Measurements from ENCODE around the gene C16orf89. TPM values are rescaled to one million over a fixed set of nuclear protein-coding genes. Genes with fewer than 3 reads are reported as not detected.

Gene C16orf89
- total RNA-seq, 3 donors from 2014 or later (not counting 1 experiment from before 2014, with no cell fraction given) = not detected

DNA sequence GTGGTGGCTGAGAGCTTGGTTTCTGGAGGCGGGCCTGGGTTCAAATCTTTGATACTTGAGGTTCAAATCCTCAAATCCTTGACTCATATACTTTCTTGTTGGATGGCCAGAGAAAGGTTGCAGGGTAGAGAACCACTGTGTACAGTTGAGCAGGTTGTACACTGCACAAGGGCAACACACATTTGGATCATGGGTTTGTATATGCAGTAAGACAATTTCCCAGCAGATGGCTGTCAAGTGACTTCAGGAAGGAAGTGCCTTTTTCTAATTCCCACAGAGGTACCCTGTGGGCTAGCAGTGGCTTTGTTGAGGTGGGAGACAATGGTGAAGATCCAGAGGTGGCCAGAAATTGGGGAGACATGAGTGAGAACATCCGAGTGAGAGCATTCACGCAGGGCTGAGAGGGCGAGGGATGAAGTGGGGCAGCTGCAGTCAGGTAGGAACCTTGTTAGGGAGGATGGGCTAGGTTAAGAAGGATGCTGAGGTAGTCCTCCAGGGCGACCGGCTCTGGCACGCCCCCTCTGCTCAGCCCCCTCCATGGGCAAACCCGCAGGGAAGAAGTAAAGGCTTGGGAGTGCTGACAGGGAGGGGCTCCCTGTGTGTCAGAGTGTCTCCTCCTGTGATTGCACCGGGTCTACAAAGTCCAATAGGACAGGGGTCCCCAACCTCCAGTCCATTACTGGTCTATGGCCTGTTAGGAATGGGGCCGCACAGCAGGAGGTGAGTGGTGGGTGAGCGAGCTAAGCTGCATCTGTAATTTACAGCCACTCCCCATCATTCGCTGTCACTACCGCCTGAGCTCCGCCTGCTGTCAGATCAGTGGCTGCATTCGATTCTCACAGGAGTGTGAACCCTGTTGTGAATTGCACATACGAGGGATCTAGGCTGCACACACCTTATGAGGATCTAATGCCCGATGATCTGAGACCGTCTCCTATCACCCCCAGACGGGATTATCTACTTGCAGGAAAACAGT lies 2.7 kb downstream of the C16orf89 start:
- Histone ChIP-seq H3K9me3 (ENCODE audit: control insufficient read depth, insufficient read depth, low read length) (no peaks in the 10 kb centered on the region), H3K27ac (ENCODE audit: low read length) (no peak overlapping the region), H3K4me3 (ENCODE audit: low read length) (no peak overlapping the region), H3K27me3 (ENCODE audit: control insufficient read depth, insufficient read depth, low read length) (no peaks in the 10 kb centered on the region), H3K4me1 (ENCODE audit: control insufficient read depth, insufficient read depth, low read length) (no peaks in the 10 kb centered on the region), H3K36me3 (ENCODE audit: control insufficient read depth, insufficient read depth, low read length) (no peaks in the 10 kb centered on the region)
- H3K36me3 Mint-ChIP-seq = no peaks in the 10 kb centered on the region
- ATAC-seq (no peak), DNase-seq (no peak)
- TF ChIP-seq, protein P1, sequence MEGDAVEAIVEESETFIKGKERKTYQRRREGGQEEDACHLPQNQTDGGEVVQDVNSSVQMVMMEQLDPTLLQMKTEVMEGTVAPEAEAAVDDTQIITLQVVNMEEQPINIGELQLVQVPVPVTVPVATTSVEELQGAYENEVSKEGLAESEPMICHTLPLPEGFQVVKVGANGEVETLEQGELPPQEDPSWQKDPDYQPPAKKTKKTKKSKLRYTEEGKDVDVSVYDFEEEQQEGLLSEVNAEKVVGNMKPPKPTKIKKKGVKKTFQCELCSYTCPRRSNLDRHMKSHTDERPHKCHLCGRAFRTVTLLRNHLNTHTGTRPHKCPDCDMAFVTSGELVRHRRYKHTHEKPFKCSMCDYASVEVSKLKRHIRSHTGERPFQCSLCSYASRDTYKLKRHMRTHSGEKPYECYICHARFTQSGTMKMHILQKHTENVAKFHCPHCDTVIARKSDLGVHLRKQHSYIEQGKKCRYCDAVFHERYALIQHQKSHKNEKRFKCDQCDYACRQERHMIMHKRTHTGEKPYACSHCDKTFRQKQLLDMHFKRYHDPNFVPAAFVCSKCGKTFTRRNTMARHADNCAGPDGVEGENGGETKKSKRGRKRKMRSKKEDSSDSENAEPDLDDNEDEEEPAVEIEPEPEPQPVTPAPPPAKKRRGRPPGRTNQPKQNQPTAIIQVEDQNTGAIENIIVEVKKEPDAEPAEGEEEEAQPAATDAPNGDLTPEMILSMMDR (IDR thresholded peaks at IDR 0.05) = no peak
- no peaks in the 10 kb centered on the region for H3K9me3 Mint-ChIP-seq
- H3K27me3 Mint-ChIP-seq (ENCODE audit: low read depth in 2 of 2) = peaks cover 0 to 7% of the 10 kb centered on the region in 2 donors
- WGBS (ENCODE audit: insufficient coverage) = 78% methylated on average over 19 of the region's 19 CpGs
- intact Hi-C loops (cut with micrococcal nuclease) = no loop called here
- H3K4me1 Mint-ChIP-seq = no peaks in the 10 kb centered on the region
- no peak overlapping the region for H3K27ac Mint-ChIP-seq
- no peak overlapping the region for H3K4me3 Mint-ChIP-seq

DNA sequence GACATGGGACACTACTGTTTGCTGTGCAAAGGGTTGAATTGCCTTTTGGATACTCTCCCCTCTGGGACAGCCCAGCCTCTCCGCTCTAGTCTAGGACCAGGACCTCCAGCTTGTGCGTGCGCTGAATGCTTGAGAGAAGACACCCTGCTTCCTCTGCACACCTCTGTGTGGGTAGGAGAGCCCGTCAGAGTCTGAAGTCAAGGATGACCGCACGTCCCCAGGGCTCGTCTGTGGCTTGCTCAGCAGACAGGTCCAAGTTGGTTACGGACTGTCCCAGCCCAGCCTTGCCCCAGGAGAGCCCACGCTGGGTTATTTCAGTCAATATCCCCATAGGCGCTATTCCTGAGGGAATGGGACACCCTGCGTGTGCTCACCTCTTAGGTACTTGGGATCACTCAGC lies 3.7 kb downstream of the C16orf89 start:
- Mint-ChIP-seq H3K27me3 (ENCODE audit: low read depth in 2 of 2) (peaks cover 0 to 7% of the 10 kb centered on the region in 2 donors), H3K9me3 (no peaks in the 10 kb centered on the region), H3K36me3 (no peaks in the 10 kb centered on the region), H3K27ac (no peak overlapping the region), H3K4me1 (no peaks in the 10 kb centered on the region), H3K4me3 (no peak overlapping the region)
- 86% methylated on average over 11 of the region's 11 CpGs for WGBS (ENCODE audit: insufficient coverage)
- intact Hi-C loops (cut with micrococcal nuclease) = no loop called here
- Histone ChIP-seq H3K4me1 (ENCODE audit: control insufficient read depth, insufficient read depth, low read length) (no peaks in the 10 kb centered on the region), H3K27me3 (ENCODE audit: control insufficient read depth, insufficient read depth, low read length) (no peaks in the 10 kb centered on the region), H3K27ac (ENCODE audit: low read length) (no peak overlapping the region), H3K36me3 (ENCODE audit: control insufficient read depth, insufficient read depth, low read length) (no peaks in the 10 kb centered on the region), H3K4me3 (ENCODE audit: low read length) (no peak overlapping the region), H3K9me3 (ENCODE audit: control insufficient read depth, insufficient read depth, low read length) (no peaks in the 10 kb centered on the region)
- DNase-seq (no peak), ATAC-seq (no peak)
- TF ChIP-seq, protein P1 (IDR thresholded peaks at IDR 0.05) = no peak

DNA sequence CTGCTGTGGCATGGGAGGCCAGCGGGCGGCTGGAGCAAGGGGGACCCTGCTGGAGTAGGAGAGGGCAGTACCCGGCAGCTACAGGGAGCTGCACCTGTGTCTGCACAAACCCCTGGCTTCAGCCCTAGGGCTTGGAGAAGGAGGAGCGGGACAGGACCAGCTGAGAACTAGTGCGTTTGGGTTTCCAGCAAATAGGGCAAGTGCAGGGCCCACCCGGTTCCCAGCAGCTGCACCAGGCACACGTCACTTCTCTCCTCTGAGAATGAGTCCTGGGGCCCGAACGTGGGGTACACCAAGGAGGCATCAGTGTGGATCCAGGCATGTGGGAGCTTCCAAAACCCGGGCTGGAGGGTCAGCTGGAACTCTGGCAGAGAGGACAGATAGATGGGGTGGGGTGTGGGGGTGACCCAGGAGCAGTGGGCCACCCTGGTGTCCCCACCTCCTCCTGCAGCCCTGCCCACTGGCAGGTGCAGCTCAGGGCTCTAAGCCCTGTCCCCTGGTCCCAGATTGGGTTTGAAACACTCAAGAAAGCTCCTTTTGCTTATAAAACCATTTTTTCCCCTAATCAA lies 5.6 kb downstream of the C16orf89 start:
- H3K27ac Mint-ChIP-seq = no peak overlapping the region
- DNase-seq (no peak), ATAC-seq (no peak)
- H3K27ac ChIP-seq (ENCODE audit: low read length) = no peak overlapping the region
- no peaks in the 10 kb centered on the region for H3K9me3 ChIP-seq (ENCODE audit: control insufficient read depth, insufficient read depth, low read length)
- 92% methylated on average over 9 of the region's 10 CpGs for WGBS (ENCODE audit: insufficient coverage)
- TF ChIP-seq, protein P1 (IDR thresholded peaks at IDR 0.05) = no peak
- peaks cover 0 to 10% of the 10 kb centered on the region in 2 donors for H3K27me3 Mint-ChIP-seq (ENCODE audit: low read depth in 2 of 2)
- no peaks in the 10 kb centered on the region for H3K4me1 Mint-ChIP-seq
- H3K27me3 ChIP-seq (ENCODE audit: control insufficient read depth, insufficient read depth, low read length) = no peaks in the 10 kb centered on the region
- H3K36me3 Mint-ChIP-seq = no peaks in the 10 kb centered on the region
- H3K4me3 ChIP-seq (ENCODE audit: low read length) = no peak overlapping the region
- intact Hi-C loops (cut with micrococcal nuclease) = no loop called here
- no peaks in the 10 kb centered on the region for H3K36me3 ChIP-seq (ENCODE audit: control insufficient read depth, insufficient read depth, low read length)
- no peaks in the 10 kb centered on the region for H3K4me1 ChIP-seq (ENCODE audit: control insufficient read depth, insufficient read depth, low read length)
- no peaks in the 10 kb centered on the region for H3K9me3 Mint-ChIP-seq
- H3K4me3 Mint-ChIP-seq = no peak overlapping the region

Measured in natural killer cell (primary cell).